Right hindlimb (tissue), 1 donor: ENCODE measurements around the gene INO80D.
"Not testable (repeated sequence)": the region's sequence is repeated elsewhere in the genome, so short reads cannot be mapped to it uniquely, and the experiment has no call there.

Experiments
- DNase-seq: peaks from one replicate; pipeline ENCODE4 v3.0.0-alpha.2; 2018

The INO80D gene, protein sequence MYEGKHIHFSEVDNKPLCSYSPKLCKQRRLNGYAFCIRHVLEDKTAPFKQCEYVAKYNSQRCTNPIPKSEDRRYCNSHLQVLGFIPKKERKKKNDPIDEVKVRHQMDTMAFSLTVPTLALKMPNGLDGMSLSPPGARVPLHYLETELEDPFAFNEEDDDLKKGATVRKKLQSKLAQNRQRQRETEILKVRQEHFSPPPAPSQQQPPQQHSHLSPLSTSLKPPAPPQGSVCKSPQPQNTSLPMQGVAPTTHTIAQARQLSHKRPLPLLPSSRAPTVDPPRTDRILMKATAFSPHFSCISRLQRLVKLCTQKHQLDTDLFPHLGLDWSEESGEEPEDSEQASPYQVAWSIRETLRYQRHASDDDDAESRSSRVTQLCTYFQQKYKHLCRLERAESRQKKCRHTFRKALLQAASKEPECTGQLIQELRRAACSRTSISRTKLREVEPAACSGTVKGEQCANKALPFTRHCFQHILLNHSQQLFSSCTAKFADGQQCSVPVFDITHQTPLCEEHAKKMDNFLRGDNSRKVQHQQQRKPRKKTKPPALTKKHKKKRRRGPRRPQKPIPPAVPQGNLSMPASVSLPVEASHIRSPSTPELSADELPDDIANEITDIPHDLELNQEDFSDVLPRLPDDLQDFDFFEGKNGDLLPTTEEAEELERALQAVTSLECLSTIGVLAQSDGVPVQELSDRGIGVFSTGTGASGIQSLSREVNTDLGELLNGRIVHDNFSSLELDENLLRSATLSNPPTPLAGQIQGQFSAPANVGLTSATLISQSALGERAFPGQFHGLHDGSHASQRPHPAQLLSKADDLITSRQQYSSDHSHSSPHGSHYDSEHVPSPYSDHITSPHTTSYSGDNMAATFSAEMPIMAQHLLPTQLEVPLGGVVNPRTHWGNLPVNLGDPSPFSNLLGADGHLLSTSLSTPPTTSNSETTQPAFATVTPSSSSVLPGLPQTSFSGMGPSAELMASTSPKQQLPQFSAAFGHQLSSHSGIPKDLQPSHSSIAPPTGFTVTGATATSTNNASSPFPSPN

DNA sequence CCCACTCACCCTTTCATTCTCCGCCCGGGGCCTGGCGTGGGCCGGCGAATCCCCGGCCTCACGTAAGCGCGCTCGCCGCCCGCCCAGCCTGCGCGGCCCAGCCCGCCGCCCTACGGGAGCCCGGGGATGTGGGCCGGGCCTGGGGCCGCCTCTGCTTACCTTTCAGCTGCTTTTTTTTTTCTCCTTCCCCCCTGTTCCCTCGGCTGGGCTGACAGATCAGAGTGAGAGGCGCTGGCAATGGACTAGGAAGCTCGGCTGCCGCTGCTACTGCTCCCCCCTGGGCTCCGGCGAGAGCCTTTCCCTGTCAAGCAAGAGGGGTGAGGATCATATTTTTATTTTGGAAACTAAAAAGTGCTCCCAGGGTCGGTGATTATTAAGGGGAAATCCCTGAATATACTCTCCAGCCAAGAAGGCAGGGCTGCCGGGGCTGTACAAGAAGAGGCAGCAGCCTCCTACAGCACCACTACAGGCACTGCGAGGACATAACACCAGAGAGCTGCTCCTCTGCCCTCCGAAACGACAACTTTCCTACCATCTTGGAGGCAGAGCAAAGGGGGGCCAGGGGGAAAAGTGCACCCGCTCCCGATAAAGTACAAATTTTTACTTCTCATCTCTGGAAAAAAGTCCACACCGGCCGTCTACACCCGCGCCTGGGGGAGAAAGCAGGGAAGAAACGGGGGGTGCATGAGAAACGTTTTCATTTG, at the start of gene INO80D:
TSS of gene INO80D (minus strand) at position 433 of the 704 bp plus-strand sequence. CDS start 23,158 bp downstream, outside the sequence.
- peak; percentile 90 for DNase-seq

GRCh38 chr2:206127656-206128055, 41.7 kb upstream of the INO80D start:
- no peak for DNase-seq

DNA sequence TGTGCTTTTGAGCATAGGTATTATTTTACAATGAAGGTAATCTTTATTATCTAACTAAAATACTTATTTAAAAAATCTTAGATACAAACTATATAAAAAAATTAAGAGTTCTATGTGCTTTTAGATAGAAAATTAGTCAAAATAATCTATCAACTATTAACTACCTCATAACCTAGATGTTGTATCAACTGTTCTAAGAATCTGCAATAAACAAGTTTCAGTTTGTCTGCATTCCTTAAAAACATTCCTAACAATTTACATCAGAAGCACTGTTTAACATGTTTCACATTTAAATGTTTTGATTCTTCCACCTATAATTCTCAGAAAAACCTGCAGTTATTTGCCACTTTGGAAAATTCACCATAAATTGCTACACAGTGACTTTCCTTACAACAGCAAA, 39.9 kb upstream of the INO80D start:
- no peak for DNase-seq

GRCh38 chr2:206122569-206122968, 36.6 kb upstream of the INO80D start:
- DNase-seq, result not testable (repeated sequence)

DNA sequence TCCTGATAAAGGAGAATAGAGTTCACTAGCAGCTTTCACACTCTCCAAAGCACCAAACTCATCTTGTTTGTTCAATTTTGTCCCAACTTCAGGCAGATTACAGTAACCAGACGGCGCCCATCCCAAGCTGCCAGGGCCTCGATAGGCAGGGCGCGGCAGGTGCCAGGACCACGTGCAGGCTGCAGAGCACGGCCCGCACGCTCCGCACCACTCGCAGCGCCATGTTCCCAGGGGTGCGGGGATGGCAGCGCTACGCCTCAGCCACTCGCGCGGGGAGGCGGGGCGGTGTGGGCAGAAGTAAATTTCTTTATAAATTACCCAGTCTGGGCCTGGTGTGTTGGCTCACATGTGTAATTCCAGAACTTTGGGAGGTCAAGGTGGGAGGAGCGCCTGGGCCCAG, 30.3 kb upstream of the INO80D start:
- DNase-seq, result no peak

DNA sequence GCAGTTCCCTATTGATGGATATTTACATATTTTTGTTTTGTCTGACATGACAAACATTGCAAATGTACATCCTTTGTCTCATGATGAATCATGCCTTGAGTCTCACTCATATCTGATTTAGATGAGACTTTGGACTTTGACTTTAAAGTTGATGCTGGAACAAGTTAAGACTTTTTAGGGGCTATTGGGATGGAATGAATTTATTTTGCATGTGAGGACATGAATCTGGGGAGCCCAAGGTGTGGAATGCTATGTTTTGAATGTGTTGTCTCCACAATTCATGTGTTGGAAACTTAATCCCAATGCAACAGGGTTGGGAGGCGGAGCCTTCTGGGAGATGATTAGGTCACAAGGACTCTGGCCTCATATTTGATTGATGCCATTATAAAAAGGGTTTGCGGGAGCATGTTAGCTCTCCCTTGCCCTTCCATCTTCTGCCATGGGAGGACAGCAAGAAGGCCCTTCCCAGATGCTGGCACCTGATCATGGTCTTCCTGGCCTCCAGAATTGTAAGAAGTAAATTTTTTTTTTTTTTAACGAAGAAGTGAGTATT, 29.1 kb upstream of the INO80D start:
- DNase-seq, result no peak

- no peak for DNase-seq
Observed at GRCh38 chr2:206112846-206113547, 27.0 kb upstream of the INO80D start.

- no peak for DNase-seq
Observed at GRCh38 chr2:206112108-206112507, 26.1 kb upstream of the INO80D start.

GRCh38 chr2:206108713-206109112, 22.7 kb upstream of the INO80D start:
- no peak for DNase-seq

DNA sequence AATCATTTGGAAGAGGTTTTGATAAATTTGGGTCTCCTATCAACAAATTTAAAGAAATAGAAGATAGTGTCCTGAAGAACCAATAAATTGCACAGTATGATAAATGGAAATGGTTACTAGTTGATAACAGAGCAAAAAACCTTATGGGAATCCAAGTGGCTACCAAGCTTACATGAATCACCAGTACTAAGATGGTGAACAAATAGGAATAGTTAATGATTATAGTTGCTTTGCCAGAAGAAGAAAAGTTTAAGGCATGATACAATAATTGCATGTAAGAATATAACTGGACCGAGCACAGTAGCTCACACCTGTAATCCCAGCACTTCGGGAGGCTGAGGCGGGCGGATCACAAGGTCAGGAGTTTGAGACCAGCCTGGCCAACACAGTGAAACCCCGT, 19.6 kb upstream of the INO80D start:
- DNase-seq, result no peak

- DNase-seq, result no peak
Observed at GRCh38 chr2:206105038-206105437, 19.1 kb upstream of the INO80D start.

GRCh38 chr2:206098872-206099271, 12.9 kb upstream of the INO80D start:
- not testable (repeated sequence) for DNase-seq

- DNase-seq, result no peak
Observed at GRCh38 chr2:206098471-206098870, 12.5 kb upstream of the INO80D start.

DNA sequence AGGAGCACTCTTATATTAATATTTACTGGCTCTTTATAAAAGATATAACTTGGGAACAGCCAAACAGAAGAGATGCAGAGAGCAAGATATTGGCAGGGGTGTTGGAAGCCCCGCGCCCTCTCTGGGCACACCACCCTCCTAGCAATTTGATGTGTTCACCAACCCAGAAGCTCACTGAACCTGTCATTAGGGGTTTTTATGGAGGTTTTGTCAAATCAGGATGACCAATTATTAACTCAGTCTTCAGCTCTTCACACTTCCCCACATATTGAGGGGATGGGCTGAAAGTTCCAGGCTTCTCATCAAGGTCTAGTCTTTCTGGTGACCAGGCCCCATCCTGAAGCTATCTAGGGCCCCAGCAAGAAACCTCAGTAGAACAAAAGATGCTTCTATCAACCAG, 10.9 kb upstream of the INO80D start:
- DNase-seq, result no peak

- no peak for DNase-seq
Observed at GRCh38 chr2:206095536-206096332, 9.8 kb upstream of the INO80D start.

GRCh38 chr2:206092297-206092696, 6.3 kb upstream of the INO80D start:
- DNase-seq, result no peak

- DNase-seq, result no peak
Observed at GRCh38 chr2:206088248-206088647, 2.3 kb upstream of the INO80D start.

DNA sequence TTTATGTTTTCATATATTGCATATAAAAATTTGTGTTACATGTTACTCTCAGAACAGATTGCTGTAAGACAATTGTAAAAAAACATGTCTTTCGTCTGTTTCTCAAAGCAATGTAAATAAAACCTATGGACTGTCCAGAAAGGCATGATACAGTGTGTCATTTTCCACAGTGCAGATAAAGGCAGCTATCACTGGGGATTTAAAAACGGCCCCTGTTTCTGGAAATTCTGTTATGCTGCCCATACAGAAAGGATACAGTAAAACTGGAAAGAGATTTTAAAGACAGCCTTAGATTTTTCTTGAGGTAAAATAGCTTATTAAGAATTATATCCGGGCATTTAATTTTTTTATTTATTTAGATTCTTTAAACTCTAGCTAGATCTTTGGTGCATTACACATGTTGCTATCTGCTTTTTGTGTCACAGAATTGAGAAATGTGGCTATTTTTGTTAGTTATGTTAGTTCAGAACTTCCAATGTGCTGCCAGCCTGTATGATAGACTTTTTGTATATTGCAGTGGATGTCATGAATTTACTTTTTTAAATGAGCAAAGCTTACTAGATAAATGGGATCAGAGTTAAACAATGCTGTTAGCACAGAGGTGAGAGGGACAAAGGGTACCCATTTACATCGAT, 859 bp upstream of the INO80D start:
- no peak for DNase-seq

- DNase-seq, result peak; percentile 60
Observed at GRCh38 chr2:206084870-206085741, 868 bp downstream of the INO80D start.
